HG03565 (cell line): ENCODE data around the gene CCDC196.
"Not testable (repeated sequence)": the region's sequence is repeated elsewhere in the genome, so short reads cannot be mapped to it uniquely, and the experiment has no call there.

Experiments
- ATAC-seq: cut with Tn5 transposase; IDR thresholded peaks from one replicate; pipeline ENCODE4 v1.9.1; 2021; ENCODE audit warnings: mild to moderate bottlenecking, moderate library complexity; ENCODE audit not compliant: unreplicated experiment

Gene CCDC196

DNA sequence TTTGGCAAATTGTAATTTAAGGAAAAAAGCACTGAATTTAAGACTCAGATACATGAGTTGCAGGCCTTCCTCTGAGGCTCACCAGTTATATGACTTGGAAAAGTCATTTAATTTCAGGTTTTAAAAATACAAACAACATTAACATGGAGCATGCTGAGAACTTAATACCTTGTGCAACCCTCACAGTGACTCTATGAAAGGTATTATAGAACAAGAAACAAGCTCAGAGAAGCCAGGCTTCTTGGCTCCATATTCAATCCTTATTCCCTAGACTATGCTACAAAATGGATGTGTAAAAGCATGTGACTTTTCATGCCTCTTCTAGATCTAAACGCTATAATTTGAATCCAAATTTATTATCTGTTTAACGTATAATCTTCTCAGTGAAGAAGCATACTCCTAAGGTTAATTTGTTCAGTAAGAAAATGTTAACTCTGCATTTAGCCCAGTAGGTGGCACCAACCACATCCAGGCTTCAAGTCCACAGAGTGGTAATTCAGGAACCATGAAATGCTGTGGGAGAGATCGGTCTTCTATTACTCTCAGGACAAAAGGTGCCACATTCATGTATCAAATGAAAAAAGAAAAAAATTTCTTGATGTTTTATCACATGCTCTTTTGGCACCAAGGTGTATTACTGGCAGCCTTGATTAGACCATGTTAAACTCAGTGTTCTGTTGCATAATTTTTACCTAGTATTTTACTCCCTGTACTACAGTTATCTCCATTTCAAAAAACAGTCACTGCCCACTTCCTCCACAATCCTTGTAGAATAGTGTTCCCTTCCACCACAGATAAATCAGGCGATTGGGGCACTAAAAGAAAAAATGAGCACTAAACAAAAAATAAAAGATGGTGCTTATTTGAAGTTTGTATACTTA is 9.3 kb downstream of the CCDC196 start:
- ATAC-seq = peak; percentile 81

DNA sequence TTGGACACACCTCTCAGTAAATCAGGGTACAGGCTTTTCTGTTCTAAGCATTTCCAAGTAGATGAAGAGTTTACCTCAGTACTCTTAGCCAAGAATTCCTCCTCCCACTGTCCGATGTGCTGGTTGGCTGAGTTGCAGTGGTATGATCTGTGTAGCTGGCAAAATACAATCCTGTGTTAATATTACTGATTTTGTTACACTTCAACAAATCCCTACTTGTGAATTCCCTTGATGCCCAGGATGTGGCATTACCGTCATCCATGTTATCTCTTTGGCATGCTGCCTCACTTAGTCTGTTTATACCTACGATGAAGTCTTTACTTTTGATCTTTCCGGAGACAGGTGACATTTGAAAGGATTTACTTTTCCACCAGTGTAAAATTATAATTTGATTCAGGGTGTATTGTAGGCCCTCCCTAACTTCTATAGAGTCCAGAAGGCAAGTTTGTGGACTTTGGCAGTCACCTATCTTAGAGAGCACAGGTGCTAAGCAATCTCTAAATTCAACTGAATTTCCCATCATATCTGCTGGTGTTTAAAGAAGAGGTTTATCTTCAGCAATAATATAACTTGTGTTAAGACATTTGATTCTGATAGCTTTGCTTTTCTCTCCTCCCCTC is 10.1 kb downstream of the CCDC196 start:
- ATAC-seq = no peak

DNA sequence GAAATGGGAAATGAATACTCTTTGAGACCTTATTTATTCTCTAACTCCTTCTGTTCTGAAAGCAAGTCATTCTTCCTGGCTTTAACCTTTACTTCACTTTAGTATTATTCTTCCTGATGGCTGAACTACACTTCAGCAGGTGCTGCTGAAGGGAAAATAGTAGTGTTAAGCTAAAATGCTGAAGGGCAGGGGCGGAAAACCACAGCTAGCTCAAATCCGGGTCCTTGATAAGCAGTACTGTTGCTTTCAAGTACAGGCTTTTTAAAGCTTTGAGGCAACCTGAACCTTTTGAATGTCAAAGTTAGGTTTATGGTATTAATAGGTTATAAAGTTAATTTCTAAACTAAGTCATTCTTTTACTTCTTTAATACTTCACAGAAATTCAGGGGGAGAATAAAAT is 10.7 kb downstream of the CCDC196 start:
- ATAC-seq = no peak

DNA sequence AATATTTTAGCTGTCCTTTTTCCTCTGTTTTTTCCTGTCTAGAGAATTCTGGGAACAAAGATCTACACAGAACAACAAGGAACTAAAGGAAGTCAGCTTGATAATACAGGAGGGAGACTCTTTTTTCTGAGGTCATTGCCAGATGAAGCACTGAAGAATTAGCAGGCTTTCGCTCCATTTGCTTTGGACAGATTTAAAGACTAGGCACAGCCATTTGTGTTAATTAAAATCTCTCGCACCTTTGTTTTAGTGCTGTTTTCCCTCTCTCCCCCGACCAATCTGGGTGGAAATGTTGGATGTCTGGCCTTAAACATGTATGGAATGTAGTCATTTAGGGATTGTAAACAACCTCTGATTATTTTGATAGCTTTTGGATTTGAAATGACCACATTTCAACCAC is 12.1 kb downstream of the CCDC196 start:
- ATAC-seq = no peak

DNA sequence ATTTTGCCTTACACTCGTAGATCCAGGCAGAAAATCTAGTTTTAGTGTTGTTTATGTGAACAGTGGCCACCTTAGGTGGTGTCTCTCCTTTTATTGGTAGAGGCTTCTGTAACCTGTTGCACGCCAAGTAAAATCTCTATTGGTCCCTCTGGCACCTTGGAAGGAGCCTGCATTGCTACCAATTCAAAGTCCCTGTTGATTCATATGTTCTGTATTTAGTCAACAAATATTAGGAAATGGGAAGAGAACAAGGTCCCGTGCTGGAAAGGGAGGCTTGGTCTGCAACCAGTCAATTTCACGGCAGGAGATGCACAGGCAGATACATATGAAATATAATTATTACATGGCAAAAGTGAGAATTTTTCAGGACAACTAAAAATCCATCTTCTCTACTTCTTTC is 15.4 kb downstream of the CCDC196 start:
- ATAC-seq = no peak

DNA sequence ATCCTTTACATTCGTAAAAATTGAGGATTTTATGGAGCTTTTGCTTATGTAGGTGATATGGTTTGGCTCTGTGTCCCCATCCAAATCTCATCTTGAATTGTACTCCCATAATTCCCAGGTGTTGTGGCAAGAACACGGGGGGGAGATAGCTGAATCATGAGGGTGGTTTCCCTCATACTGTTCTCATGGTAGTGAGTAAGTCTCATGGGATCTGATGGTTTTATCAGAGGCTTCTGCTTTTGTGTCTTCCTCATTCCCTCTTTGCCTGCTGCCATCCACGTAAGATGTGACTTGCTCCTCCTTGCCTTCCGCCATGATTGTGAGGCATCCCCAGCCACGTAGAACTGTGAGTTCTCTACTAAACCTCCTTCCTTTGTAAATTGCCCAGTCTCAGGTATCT is 16.7 kb downstream of the CCDC196 start:
- ATAC-seq = not testable (repeated sequence)

GRCh38 chr14:66503532-66503931 is 17.4 kb downstream of the CCDC196 start:
- ATAC-seq = no peak

GRCh38 chr14:66507181-66507721 is 21.1 kb downstream of the CCDC196 start:
- ATAC-seq = peak; percentile 7

- peak; percentile 69 for ATAC-seq
These were observed 21.8 kb downstream of the CCDC196 start, which contains the start of gene GPHN for GRCh38 chr14:66507722-66508546. TSS of gene GPHN (plus strand) at chr14:66508147.

- ATAC-seq = no peak
These were observed 22.3 kb downstream of the CCDC196 start for GRCh38 chr14:66508547-66508845.

- no peak for ATAC-seq
These were observed 22.9 kb downstream of the CCDC196 start for GRCh38 chr14:66508846-66509621.

- no peak for ATAC-seq
These were observed 23.7 kb downstream of the CCDC196 start for GRCh38 chr14:66509874-66510273.

GRCh38 chr14:66511849-66512248 is 25.7 kb downstream of the CCDC196 start:
- ATAC-seq = no peak

DNA sequence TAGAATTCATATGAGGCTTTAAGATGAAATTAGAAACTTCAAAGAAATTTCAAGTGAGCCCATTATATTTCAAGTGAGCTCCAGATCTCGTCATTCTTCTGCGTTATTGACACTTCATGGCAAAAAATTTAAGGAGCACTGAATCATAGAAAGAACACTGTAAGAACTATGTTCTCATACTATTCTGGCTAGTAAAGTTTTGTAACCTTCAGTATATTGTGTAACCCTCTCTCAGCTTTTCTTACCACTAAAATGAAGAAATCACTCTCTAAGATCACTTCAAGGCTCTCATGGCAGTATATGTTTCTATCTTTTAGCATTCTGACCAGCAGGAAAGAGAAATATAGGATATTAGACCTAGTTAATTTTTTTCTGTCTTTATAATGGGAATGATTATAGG is 28.0 kb downstream of the CCDC196 start:
- ATAC-seq = no peak

DNA sequence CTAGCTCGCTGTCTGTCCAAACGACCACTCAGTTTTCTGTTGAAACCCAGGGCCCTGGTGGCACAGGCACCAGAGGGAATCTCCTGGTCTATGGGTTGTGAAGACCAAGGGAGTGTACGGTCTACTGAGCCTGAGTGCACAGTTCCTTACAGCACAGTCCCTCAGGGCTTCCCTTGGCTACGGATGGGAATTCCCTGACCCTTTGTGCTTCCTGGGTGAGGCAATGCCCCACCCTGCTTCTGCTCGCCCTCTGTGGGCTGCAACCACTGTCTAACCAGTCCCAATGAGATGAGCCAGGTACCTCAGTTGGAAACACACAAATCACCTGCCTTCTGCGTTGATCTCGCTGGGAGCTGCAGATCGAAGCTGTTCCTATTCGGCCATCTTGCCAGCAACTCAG is 44.4 kb downstream of the CCDC196 start:
- ATAC-seq = no peak

DNA sequence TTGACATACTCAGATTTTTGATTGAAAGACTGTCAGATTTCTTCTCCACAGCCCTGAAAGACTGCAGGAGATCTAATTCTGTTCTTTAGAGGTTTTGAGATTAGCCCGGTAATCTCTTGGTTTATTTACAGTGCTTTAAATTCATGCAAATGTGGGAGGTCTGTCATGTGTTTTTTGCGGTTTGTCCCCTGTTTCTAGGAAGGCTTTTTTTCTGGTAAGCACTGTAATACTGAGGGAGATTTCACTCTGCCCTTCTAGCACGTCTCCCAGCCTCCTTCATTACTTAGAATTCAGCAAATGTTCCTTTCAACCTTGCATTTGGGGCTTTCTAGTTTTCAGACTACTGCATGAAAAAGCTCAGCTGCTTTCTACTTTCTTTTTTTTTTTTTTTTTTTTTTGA is 52.9 kb downstream of the CCDC196 start:
- no peak for ATAC-seq

DNA sequence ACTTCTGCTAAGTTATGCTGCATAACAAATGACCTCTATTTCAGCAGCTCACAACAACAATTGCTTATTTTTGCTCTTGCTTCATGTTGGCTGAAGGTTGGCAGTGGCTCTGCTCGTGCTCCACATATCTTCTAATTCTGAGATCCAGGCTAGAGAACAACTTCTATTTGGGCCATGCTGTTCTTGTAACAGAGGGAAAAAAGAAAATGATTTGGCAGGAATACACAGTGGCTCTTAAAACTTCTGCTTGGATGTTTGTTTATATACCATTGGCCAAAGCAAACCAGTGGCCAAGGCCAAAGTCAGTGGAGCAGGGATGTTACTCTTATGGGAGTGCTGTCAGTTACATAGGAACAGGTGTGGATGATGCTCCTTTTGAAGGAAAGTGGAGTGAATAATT is 53.9 kb downstream of the CCDC196 start:
- no peak for ATAC-seq

DNA sequence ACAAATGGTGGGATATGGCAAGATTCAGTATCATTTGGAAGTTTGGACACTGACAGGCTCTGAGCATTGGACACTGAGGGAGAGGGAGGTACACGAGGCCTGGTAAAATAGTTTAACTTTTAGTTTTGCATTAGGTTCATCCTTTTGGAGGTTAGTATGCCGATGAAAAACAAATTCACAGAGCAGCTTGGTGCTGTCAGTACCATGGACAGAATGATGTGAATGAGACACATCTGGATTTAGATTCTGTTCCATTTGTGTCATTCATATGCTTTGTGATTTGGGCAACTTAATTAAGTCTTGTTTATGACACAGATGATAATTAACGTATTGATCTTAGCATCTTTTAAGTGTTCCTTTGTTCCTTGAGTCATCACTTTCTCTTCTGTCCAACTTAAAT is 55.5 kb downstream of the CCDC196 start:
- no peak for ATAC-seq

DNA sequence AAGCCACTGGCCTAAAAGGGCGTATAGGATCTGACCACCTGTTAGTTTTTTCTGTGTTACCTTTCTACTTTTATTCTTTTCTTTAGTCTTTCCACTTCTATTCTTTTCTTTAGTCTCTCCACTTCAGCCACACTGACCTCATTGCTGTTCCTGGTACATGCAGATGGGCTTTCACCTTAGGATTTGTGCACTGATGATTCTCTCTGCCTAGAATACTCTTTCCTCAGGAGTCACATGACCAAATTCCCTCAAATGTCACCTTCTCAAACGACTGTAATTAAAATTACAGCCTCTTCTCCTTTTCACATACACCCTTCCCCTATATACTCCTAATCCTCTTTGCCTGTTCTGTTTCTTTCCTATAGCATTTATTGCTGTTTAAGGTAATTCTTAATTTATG is 57.8 kb downstream of the CCDC196 start:
- ATAC-seq = no peak

- ATAC-seq = not testable (repeated sequence)
These were observed 59.0 kb downstream of the CCDC196 start for GRCh38 chr14:66545191-66545590.

- not testable (repeated sequence) for ATAC-seq
These were observed 59.6 kb downstream of the CCDC196 start for GRCh38 chr14:66545751-66546150.
